ENCODE results near the gene ATP5MC3. TPM values are rescaled to one million over a fixed set of nuclear protein-coding genes. Genes with fewer than 3 reads are reported as not detected.
A peak's percentile ranks its signal among the peaks of the same experiment; 100 is the strongest.

Gene ATP5MC3
- polyA plus RNA-seq, 4 donors, result 294 to 1,066 (median 778) TPM

DNA sequence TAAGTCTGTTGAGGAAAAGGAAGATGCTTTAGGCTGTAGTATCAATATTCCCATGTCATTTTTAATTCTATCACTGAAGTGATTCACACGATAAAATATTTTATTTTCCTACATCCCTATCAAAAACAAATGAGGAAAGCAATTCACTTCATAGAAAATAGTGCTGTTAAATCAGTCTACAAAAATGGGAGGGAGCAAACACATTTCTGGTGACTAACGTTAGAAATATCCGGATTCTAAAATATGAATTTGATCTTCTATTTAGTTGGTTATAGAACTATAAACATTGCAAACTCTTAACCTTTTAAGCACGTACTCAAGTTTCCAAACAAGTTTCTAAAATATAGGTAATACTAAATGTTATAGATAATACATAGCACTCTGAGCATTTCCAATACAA, 34.3 kb downstream of the ATP5MC3 start:
- Histone ChIP-seq H3K36me3 (ENCODE audit: control insufficient read depth in 3 of 3, insufficient read depth in 2 of 3, low read depth in 1 of 3, low read length in 3 of 3) (peaks cover 0 to 7% (median 4%) of the 10 kb centered on the region in 3 donors), H3K4me1 (ENCODE audit: control insufficient read depth in 3 of 3, insufficient read depth in 2 of 3, low read depth in 1 of 3, low read length in 2 of 3) (peaks cover 0 to 2% (median 0%) of the 10 kb centered on the region in 3 donors), H3K9me3 (ENCODE audit: control insufficient read depth in 2 of 2, insufficient read depth in 1 of 2, low read depth in 1 of 2, low read length in 1 of 2) (no peaks in the 10 kb centered on the region), H3K4me3 (ENCODE audit: low read depth in 1 of 3, low read length in 3 of 3) (no peak overlapping the region), H3K27me3 (ENCODE audit: control insufficient read depth in 3 of 3, insufficient read depth in 3 of 3, low read length in 3 of 3) (no peaks in the 10 kb centered on the region), H3K27ac (ENCODE audit: low read depth in 1 of 3, low read length in 2 of 3) (no peak overlapping the region)
- WGBS, 3 donors, result 62 to 85% (median 77%) methylated on average over 4 of the region's 4 CpGs
- FAIRE-seq, result no peak
- DNase-seq, result no peak

DNA sequence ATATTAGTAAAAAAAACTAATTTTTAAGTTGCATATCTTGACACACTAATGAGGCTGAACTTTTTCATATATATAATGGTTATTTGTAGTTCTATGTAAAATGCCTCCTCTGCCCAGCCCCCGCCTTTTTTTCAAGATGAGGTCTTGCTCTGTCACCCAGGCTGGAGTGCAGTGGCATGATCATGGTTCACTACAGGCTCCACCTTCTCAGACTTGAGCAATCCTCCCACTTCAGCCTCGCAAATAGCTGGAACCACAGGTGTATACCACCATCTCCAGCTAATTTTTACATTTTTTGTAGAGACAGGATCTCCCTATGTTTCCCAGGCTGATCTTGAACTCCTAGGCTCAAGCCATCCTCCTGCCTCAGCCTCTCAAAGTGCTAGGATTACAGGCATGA, 37.8 kb downstream of the ATP5MC3 start:
- 98 to 100% (median 98%) methylated on average over 2 of the region's 2 CpGs for WGBS, 3 donors
- Histone ChIP-seq H3K9me3 (ENCODE audit: control insufficient read depth in 2 of 2, insufficient read depth in 1 of 2, low read depth in 1 of 2, low read length in 1 of 2) (no peaks in the 10 kb centered on the region), H3K27ac (ENCODE audit: low read depth in 1 of 3, low read length in 2 of 3) (no peak overlapping the region), H3K36me3 (ENCODE audit: control insufficient read depth in 3 of 3, insufficient read depth in 2 of 3, low read depth in 1 of 3, low read length in 3 of 3) (peaks cover 0 to 7% (median 2%) of the 10 kb centered on the region in 3 donors), H3K4me1 (ENCODE audit: control insufficient read depth in 3 of 3, insufficient read depth in 2 of 3, low read depth in 1 of 3, low read length in 2 of 3) (no peaks in the 10 kb centered on the region), H3K27me3 (ENCODE audit: control insufficient read depth in 3 of 3, insufficient read depth in 3 of 3, low read length in 3 of 3) (no peaks in the 10 kb centered on the region), H3K4me3 (ENCODE audit: low read depth in 1 of 3, low read length in 3 of 3) (no peak overlapping the region)
- no peak for DNase-seq
- FAIRE-seq, result no peak

DNA sequence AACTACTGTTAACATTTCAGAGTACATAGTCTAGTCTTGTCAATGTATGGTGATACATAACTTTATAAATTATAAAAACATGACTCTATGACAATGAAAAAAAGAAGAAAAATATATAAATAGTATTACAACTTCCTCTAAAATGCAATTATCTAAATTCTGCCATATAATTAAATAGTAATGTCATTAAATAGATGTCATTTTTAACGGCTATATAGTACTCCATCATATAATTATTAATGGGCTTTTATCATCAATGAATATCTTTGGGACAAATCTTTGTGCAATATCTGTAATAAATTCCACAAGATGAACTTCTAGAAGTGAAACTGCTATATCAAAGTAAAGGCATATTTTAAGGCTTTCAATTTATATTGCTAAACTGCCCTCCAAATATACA, 38.3 kb downstream of the ATP5MC3 start:
- Histone ChIP-seq H3K36me3 (ENCODE audit: control insufficient read depth in 3 of 3, insufficient read depth in 2 of 3, low read depth in 1 of 3, low read length in 3 of 3) (peaks cover 0 to 7% (median 2%) of the 10 kb centered on the region in 3 donors), H3K27ac (ENCODE audit: low read depth in 1 of 3, low read length in 2 of 3) (no peak overlapping the region), H3K4me3 (ENCODE audit: low read depth in 1 of 3, low read length in 3 of 3) (no peak overlapping the region), H3K4me1 (ENCODE audit: control insufficient read depth in 3 of 3, insufficient read depth in 2 of 3, low read depth in 1 of 3, low read length in 2 of 3) (no peaks in the 10 kb centered on the region), H3K9me3 (ENCODE audit: control insufficient read depth in 2 of 2, insufficient read depth in 1 of 2, low read depth in 1 of 2, low read length in 1 of 2) (no peaks in the 10 kb centered on the region), H3K27me3 (ENCODE audit: control insufficient read depth in 3 of 3, insufficient read depth in 3 of 3, low read length in 3 of 3) (no peaks in the 10 kb centered on the region)
- DNase-seq, result no peak
- peak; percentile 70 for FAIRE-seq
- 64 to 94% (median 74%) methylated on average over 1 of the region's 1 CpG for WGBS, 3 donors

DNA sequence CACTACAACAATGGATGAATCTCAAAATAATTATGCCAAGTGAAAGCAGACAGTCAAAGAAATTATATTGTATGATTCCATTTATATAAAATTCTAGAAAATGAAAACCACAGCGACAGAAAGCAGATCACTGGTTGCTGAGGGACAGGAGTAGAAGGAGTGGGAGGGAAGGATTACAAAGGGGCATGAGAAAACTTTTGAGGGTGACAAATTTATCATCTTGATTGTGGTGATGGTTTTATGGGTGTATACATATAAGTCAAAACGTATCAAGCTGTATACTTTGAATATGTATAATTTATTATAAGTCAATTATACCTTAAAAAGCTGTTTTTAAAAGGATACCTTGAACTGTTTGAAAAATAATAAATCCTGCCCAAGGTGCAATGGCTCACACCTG, 41.2 kb downstream of the ATP5MC3 start:
- Histone ChIP-seq H3K27me3 (ENCODE audit: control insufficient read depth in 3 of 3, insufficient read depth in 3 of 3, low read length in 3 of 3) (no peaks in the 10 kb centered on the region), H3K4me1 (ENCODE audit: control insufficient read depth in 3 of 3, insufficient read depth in 2 of 3, low read depth in 1 of 3, low read length in 2 of 3) (no peaks in the 10 kb centered on the region), H3K27ac (ENCODE audit: low read depth in 1 of 3, low read length in 2 of 3) (no peak overlapping the region), H3K9me3 (ENCODE audit: control insufficient read depth in 2 of 2, insufficient read depth in 1 of 2, low read depth in 1 of 2, low read length in 1 of 2) (no peaks in the 10 kb centered on the region), H3K4me3 (ENCODE audit: low read depth in 1 of 3, low read length in 3 of 3) (no peak overlapping the region), H3K36me3 (ENCODE audit: control insufficient read depth in 3 of 3, insufficient read depth in 2 of 3, low read depth in 1 of 3, low read length in 3 of 3) (peaks cover 0 to 7% (median 3%) of the 10 kb centered on the region in 3 donors)
- DNase-seq (no peak), FAIRE-seq (no peak)
- WGBS, 3 donors, result 62 to 64% (median 63%) methylated on average over 2 of the region's 2 CpGs

DNA sequence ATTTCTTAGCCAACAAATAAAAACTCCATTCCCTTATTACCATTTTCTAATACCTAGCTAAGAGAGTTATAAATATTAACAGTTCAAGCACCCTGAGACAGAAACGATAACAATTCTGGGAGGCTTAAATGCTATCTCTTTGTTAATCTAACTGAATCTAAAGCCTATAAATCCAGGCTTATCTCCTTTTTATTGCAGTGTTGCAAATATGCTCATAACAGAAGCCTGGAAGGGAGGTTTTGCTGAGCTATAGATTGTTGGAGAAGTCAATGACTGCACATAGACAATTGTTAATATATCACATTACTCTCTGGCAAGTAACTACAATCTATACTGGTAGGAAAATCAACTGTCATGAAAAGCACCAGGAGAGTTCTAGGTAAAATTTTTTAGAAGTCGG, 43.7 kb downstream of the ATP5MC3 start:
- H3K4me1 ChIP-seq (ENCODE audit: control insufficient read depth in 3 of 3, insufficient read depth in 2 of 3, low read depth in 1 of 3, low read length in 2 of 3), result no peaks in the 10 kb centered on the region
- peak in 1 of 2 donors; percentile 5 for DNase-seq
- no peak for FAIRE-seq
- H3K27me3 ChIP-seq (ENCODE audit: control insufficient read depth in 3 of 3, insufficient read depth in 3 of 3, low read length in 3 of 3), result no peaks in the 10 kb centered on the region
- peaks cover 2 to 4% (median 3%) of the 10 kb centered on the region in 3 donors for H3K36me3 ChIP-seq (ENCODE audit: control insufficient read depth in 3 of 3, insufficient read depth in 2 of 3, low read depth in 1 of 3, low read length in 3 of 3)
- H3K27ac ChIP-seq (ENCODE audit: low read depth in 1 of 3, low read length in 2 of 3), result no peak overlapping the region
- H3K4me3 ChIP-seq (ENCODE audit: low read depth in 1 of 3, low read length in 3 of 3), result no peak overlapping the region
- WGBS, 3 donors, result 58 to 79% (median 64%) methylated on average over 2 of the region's 2 CpGs
- H3K9me3 ChIP-seq (ENCODE audit: control insufficient read depth in 2 of 2, insufficient read depth in 1 of 2, low read depth in 1 of 2, low read length in 1 of 2), result no peaks in the 10 kb centered on the region

DNA sequence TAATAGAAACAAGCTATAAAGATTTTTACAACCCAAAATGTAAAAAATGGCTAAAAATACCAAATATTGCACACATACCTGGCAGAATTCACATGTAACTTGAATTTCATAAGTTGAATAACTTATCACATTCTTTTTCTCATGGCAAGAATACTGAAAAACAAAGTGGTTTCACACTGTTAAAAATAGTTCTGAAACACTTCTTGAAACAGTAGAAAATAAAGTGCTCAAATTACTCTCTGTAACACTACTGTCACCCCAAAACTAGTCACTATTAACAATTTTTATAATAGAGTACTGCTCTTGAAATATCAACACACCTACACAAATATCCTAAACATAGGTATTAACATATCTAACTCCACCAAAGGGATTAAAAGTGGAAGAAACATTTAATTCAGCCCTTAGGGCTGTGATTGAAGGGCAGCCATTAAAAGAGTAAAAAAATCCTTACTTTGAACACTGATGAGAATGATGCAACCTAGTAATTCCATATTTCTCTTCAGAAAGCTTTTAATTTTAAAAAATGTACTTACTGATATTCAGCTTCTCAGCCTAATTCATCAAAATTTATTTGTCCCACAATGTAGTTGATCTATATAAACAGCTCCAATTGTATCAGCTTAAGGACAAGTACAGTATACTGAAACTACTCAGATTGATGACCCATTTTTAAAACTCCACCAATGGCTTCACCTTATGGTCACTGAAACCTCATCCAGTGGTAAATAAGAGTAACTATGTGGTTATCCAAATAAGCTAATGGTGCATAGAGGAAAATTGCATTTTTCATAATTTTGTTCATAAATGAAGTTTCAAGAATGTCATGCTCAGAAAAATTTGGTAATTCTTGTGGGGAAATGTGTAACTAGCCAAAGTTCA, 44.9 kb downstream of the ATP5MC3 start:
- no peak for FAIRE-seq

DNA sequence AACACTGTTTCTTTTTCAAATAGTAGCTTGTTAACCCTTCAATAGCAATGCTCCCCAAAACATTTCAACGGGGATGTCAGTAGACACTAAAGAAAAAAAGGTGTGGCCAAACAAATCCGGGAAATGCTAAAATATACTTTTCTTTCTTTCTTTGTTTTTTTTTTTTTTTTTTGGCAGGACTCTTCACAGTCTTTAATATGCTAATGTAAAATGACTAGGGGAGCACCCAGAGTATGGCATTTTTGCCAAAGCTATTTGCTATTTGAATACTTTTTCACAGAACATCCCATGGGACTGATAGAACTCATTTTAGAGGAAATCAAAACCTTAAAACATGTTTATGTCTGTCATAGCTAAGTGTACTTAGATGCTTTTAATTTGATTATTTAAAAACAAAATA, 45.6 kb downstream of the ATP5MC3 start:
- WGBS, 3 donors, result 86 to 100% (median 97%) methylated on average over 2 of the region's 2 CpGs
- Histone ChIP-seq H3K27ac (ENCODE audit: low read depth in 1 of 3, low read length in 2 of 3) (no peak overlapping the region), H3K4me1 (ENCODE audit: control insufficient read depth in 3 of 3, insufficient read depth in 2 of 3, low read depth in 1 of 3, low read length in 2 of 3) (no peaks in the 10 kb centered on the region), H3K27me3 (ENCODE audit: control insufficient read depth in 3 of 3, insufficient read depth in 3 of 3, low read length in 3 of 3) (no peaks in the 10 kb centered on the region), H3K36me3 (ENCODE audit: control insufficient read depth in 3 of 3, insufficient read depth in 2 of 3, low read depth in 1 of 3, low read length in 3 of 3) (peaks cover 1 to 6% (median 2%) of the 10 kb centered on the region in 3 donors), H3K9me3 (ENCODE audit: control insufficient read depth in 2 of 2, insufficient read depth in 1 of 2, low read depth in 1 of 2, low read length in 1 of 2) (no peaks in the 10 kb centered on the region), H3K4me3 (ENCODE audit: low read depth in 1 of 3, low read length in 3 of 3) (no peak overlapping the region)
- FAIRE-seq, result no peak
- no peak for DNase-seq

More for the DNA sequence above, 44.9 kb downstream of the ATP5MC3 start:
- H3K36me3 ChIP-seq (ENCODE audit: control insufficient read depth in 3 of 3, insufficient read depth in 2 of 3, low read depth in 1 of 3, low read length in 3 of 3), result peaks cover 1 to 6% (median 2%) of the 10 kb centered on the region in 3 donors
- no peak for DNase-seq
- H3K4me3 ChIP-seq (ENCODE audit: low read depth in 1 of 3, low read length in 3 of 3), result no peak overlapping the region
- no peaks in the 10 kb centered on the region for H3K9me3 ChIP-seq (ENCODE audit: control insufficient read depth in 2 of 2, insufficient read depth in 1 of 2, low read depth in 1 of 2, low read length in 1 of 2)
- H3K4me1 ChIP-seq (ENCODE audit: control insufficient read depth in 3 of 3, insufficient read depth in 2 of 3, low read depth in 1 of 3, low read length in 2 of 3), result no peaks in the 10 kb centered on the region
- no peaks in the 10 kb centered on the region for H3K27me3 ChIP-seq (ENCODE audit: control insufficient read depth in 3 of 3, insufficient read depth in 3 of 3, low read length in 3 of 3)
- H3K27ac ChIP-seq (ENCODE audit: low read depth in 1 of 3, low read length in 2 of 3), result no peak overlapping the region

DNA sequence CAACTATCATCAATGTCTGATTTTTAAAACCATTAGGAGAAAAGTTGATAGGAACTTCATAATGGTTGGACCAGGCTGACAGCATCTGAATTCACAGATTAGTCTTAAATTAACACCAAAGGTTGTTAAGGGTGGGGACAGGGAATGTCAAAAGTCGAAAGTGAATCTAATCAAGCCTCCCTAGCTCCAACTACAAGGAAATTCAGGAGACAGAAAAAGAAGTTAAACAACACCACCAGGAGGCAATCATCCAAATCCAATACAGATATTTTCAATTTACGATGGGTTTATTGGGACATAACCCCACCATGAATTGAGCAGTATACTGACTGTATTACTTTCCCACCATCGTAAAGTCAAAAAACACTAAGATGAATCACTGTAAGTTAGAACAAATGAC, 46.3 kb downstream of the ATP5MC3 start:
- H3K36me3 ChIP-seq (ENCODE audit: control insufficient read depth in 3 of 3, insufficient read depth in 2 of 3, low read depth in 1 of 3, low read length in 3 of 3), result peaks cover 1 to 6% (median 2%) of the 10 kb centered on the region in 3 donors
- peak in 1 of 2 donors; percentile 6 for DNase-seq
- H3K27me3 ChIP-seq (ENCODE audit: control insufficient read depth in 3 of 3, insufficient read depth in 3 of 3, low read length in 3 of 3), result no peaks in the 10 kb centered on the region
- no peak for FAIRE-seq
- H3K27ac ChIP-seq (ENCODE audit: low read depth in 1 of 3, low read length in 2 of 3), result no peak overlapping the region
- H3K4me1 ChIP-seq (ENCODE audit: control insufficient read depth in 3 of 3, insufficient read depth in 2 of 3, low read depth in 1 of 3, low read length in 2 of 3), result no peaks in the 10 kb centered on the region
- no peak overlapping the region for H3K4me3 ChIP-seq (ENCODE audit: low read depth in 1 of 3, low read length in 3 of 3)
- no peaks in the 10 kb centered on the region for H3K9me3 ChIP-seq (ENCODE audit: control insufficient read depth in 2 of 2, insufficient read depth in 1 of 2, low read depth in 1 of 2, low read length in 1 of 2)
- 47 to 72% (median 54%) methylated on average over 3 of the region's 3 CpGs for WGBS, 3 donors

Data from small intestine (tissue), 7 donors.